T-helper 1 cell treated with Interleukin-12 subunit alpha and Interleukin-12 subunit beta and Interleukin-4 antibody, amounts not matched to agents 30 μg/mL and 1 μg/mL, for 36 hours (primary cell): Measurements from ENCODE around the gene ADAMTS4.
A peak's percentile ranks its signal among the peaks of the same experiment; 100 is the strongest.

ENCODE experiments used
- H3K27ac Mint-ChIP-seq: one replicate; pipeline ENCODE4 v1.8.0; 2021; ENCODE audit warnings: mild to moderate bottlenecking, mixed read lengths
- H3K27me3 Mint-ChIP-seq: one replicate; pipeline ENCODE4 v1.8.0; 2021; ENCODE audit warnings: low read depth, mixed read lengths
- H3K36me3 Mint-ChIP-seq: one replicate; pipeline ENCODE4 v1.8.0; 2021; ENCODE audit warnings: low read depth, mixed read lengths
- H3K4me1 Mint-ChIP-seq: one replicate; pipeline ENCODE4 v1.8.0; 2021; ENCODE audit warnings: low read depth, mixed read lengths
- H3K4me3 Mint-ChIP-seq: one replicate; pipeline ENCODE4 v1.8.0; 2021; ENCODE audit warnings: mild to moderate bottlenecking, moderate library complexity, mixed read lengths
- H3K9me3 Mint-ChIP-seq: one replicate; pipeline ENCODE4 v1.8.0; 2021; ENCODE audit warnings: mixed read lengths

The ADAMTS4 gene

GRCh38 chr1:161162806-161163205, 36.0 kb downstream of the ADAMTS4 start:
- H3K36me3 Mint-ChIP-seq, result peaks cover 26% of the 10 kb centered on the region
- no peaks in the 10 kb centered on the region for H3K9me3 Mint-ChIP-seq
- no peak overlapping the region for H3K4me3 Mint-ChIP-seq
- no peaks in the 10 kb centered on the region for H3K27me3 Mint-ChIP-seq
- no peak overlapping the region for H3K27ac Mint-ChIP-seq
- peaks cover 43% of the 10 kb centered on the region for H3K4me1 Mint-ChIP-seq

GRCh38 chr1:161162052-161162451, 36.8 kb downstream of the ADAMTS4 start:
- peak overlapping the region; percentile 14 for H3K27ac Mint-ChIP-seq
- peaks cover 32% of the 10 kb centered on the region for H3K36me3 Mint-ChIP-seq
- H3K4me1 Mint-ChIP-seq, result peaks cover 38% of the 10 kb centered on the region
- H3K27me3 Mint-ChIP-seq, result no peaks in the 10 kb centered on the region
- H3K9me3 Mint-ChIP-seq, result no peaks in the 10 kb centered on the region
- H3K4me3 Mint-ChIP-seq, result no peak overlapping the region

GRCh38 chr1:161161652-161162051, 37.2 kb downstream of the ADAMTS4 start:
- no peaks in the 10 kb centered on the region for H3K27me3 Mint-ChIP-seq
- H3K27ac Mint-ChIP-seq, result peak overlapping the region; percentile 27
- peaks cover 35% of the 10 kb centered on the region for H3K36me3 Mint-ChIP-seq
- H3K4me3 Mint-ChIP-seq, result no peak overlapping the region
- no peaks in the 10 kb centered on the region for H3K9me3 Mint-ChIP-seq
- peaks cover 36% of the 10 kb centered on the region for H3K4me1 Mint-ChIP-seq

GRCh38 chr1:161160671-161161145, 38.1 kb downstream of the ADAMTS4 start:
- Mint-ChIP-seq H3K27me3 (no peaks in the 10 kb centered on the region), H3K4me1 (peaks cover 36% of the 10 kb centered on the region), H3K36me3 (peaks cover 36% of the 10 kb centered on the region)

GRCh38 chr1:161159913-161160243, 39.0 kb downstream of the ADAMTS4 start:
- Mint-ChIP-seq H3K4me3 (peak overlapping the region; percentile 84), H3K9me3 (no peaks in the 10 kb centered on the region), H3K27ac (peak overlapping the region; percentile 80), H3K36me3 (peaks cover 38% of the 10 kb centered on the region), H3K27me3 (no peaks in the 10 kb centered on the region), H3K4me1 (peaks cover 37% of the 10 kb centered on the region)

More at GRCh38 chr1:161160671-161161145, 38.1 kb downstream of the ADAMTS4 start:
- H3K27ac Mint-ChIP-seq, result peak overlapping the region; percentile 27
- H3K9me3 Mint-ChIP-seq, result no peaks in the 10 kb centered on the region
- peak overlapping the region; percentile 69 for H3K4me3 Mint-ChIP-seq

- Mint-ChIP-seq H3K4me1 (peaks cover 40% of the 10 kb centered on the region), H3K9me3 (no peaks in the 10 kb centered on the region), H3K27me3 (no peaks in the 10 kb centered on the region), H3K36me3 (peaks cover 37% of the 10 kb centered on the region), H3K27ac (peak within 1 kb of the TSS; percentile 83), H3K4me3 (peak within 1 kb of the TSS; percentile 84)
Observed at GRCh38 chr1:161159087-161159912, 39.6 kb downstream of the ADAMTS4 start, which contains the start of gene USP21. Gene USP21 (plus strand): TSS chr1:161159500. CDS start chr1:161160641, 1,141 bp downstream.

GRCh38 chr1:161158316-161159010, 40.4 kb downstream of the ADAMTS4 start:
- peaks cover 31% of the 10 kb centered on the region for H3K36me3 Mint-ChIP-seq
- peak overlapping the region; percentile 84 for H3K4me3 Mint-ChIP-seq
- peaks cover 40% of the 10 kb centered on the region for H3K4me1 Mint-ChIP-seq
- no peaks in the 10 kb centered on the region for H3K27me3 Mint-ChIP-seq
- H3K27ac Mint-ChIP-seq, result peak overlapping the region; percentile 81
- H3K9me3 Mint-ChIP-seq, result no peaks in the 10 kb centered on the region

- peaks cover 42% of the 10 kb centered on the region for H3K4me1 Mint-ChIP-seq
Observed at GRCh38 chr1:161157867-161158266, 41.0 kb downstream of the ADAMTS4 start.

GRCh38 chr1:161153682-161154337, 45.0 kb downstream of the ADAMTS4 start, which contains the start of gene UFC1:
Gene UFC1 (plus strand): TSS chr1:161153978. CDS start chr1:161153998, 20 bp downstream.
- peaks cover 16% of the 10 kb centered on the region for H3K36me3 Mint-ChIP-seq
- H3K27me3 Mint-ChIP-seq, result no peaks in the 10 kb centered on the region
- H3K4me3 Mint-ChIP-seq, result peak within 1 kb of the TSS; percentile 99
- no peaks in the 10 kb centered on the region for H3K9me3 Mint-ChIP-seq
- peaks cover 21% of the 10 kb centered on the region for H3K4me1 Mint-ChIP-seq
- H3K27ac Mint-ChIP-seq, result peak within 1 kb of the TSS; percentile 100

More at GRCh38 chr1:161157867-161158266, 41.0 kb downstream of the ADAMTS4 start:
- H3K4me3 Mint-ChIP-seq, result peak overlapping the region; percentile 41
- no peaks in the 10 kb centered on the region for H3K9me3 Mint-ChIP-seq
- no peaks in the 10 kb centered on the region for H3K27me3 Mint-ChIP-seq
- H3K27ac Mint-ChIP-seq, result peak overlapping the region; percentile 81
- H3K36me3 Mint-ChIP-seq, result peaks cover 26% of the 10 kb centered on the region

- peak overlapping the region; percentile 100 for H3K27ac Mint-ChIP-seq
- no peaks in the 10 kb centered on the region for H3K9me3 Mint-ChIP-seq
- H3K36me3 Mint-ChIP-seq, result peaks cover 16% of the 10 kb centered on the region
- H3K4me3 Mint-ChIP-seq, result peak overlapping the region; percentile 99
- no peaks in the 10 kb centered on the region for H3K27me3 Mint-ChIP-seq
- H3K4me1 Mint-ChIP-seq, result peaks cover 15% of the 10 kb centered on the region
Observed at GRCh38 chr1:161153176-161153575, 45.7 kb downstream of the ADAMTS4 start.

GRCh38 chr1:161145832-161146231, 53.0 kb downstream of the ADAMTS4 start:
- Mint-ChIP-seq H3K36me3 (no peaks in the 10 kb centered on the region), H3K27ac (no peak overlapping the region)

GRCh38 chr1:161140755-161141400, 58.0 kb downstream of the ADAMTS4 start:
- H3K4me1 Mint-ChIP-seq, result peaks cover 6% of the 10 kb centered on the region
- H3K4me3 Mint-ChIP-seq, result no peak overlapping the region
- no peaks in the 10 kb centered on the region for H3K9me3 Mint-ChIP-seq
- H3K27me3 Mint-ChIP-seq, result no peaks in the 10 kb centered on the region
- H3K36me3 Mint-ChIP-seq, result no peaks in the 10 kb centered on the region
- H3K27ac Mint-ChIP-seq, result no peak overlapping the region

More at GRCh38 chr1:161145832-161146231, 53.0 kb downstream of the ADAMTS4 start:
- H3K9me3 Mint-ChIP-seq, result no peaks in the 10 kb centered on the region
- H3K4me1 Mint-ChIP-seq, result no peaks in the 10 kb centered on the region
- no peaks in the 10 kb centered on the region for H3K27me3 Mint-ChIP-seq
- H3K4me3 Mint-ChIP-seq, result no peak overlapping the region

GRCh38 chr1:161139766-161140165, 59.1 kb downstream of the ADAMTS4 start:
- Mint-ChIP-seq H3K36me3 (peaks cover 3% of the 10 kb centered on the region), H3K27me3 (no peaks in the 10 kb centered on the region), H3K9me3 (no peaks in the 10 kb centered on the region), H3K4me3 (no peak overlapping the region), H3K27ac (no peak overlapping the region), H3K4me1 (peaks cover 10% of the 10 kb centered on the region)

GRCh38 chr1:161138431-161138830, 60.4 kb downstream of the ADAMTS4 start:
- Mint-ChIP-seq H3K27me3 (no peaks in the 10 kb centered on the region), H3K36me3 (peaks cover 3% of the 10 kb centered on the region), H3K9me3 (no peaks in the 10 kb centered on the region), H3K27ac (no peak overlapping the region), H3K4me1 (peaks cover 10% of the 10 kb centered on the region), H3K4me3 (no peak overlapping the region)
